22Rv1 (cell line): Measurements from ENCODE around the gene ATP5F1B.

Experiments used
- H3K27ac ChIP-seq: fragments of 450-650 bp; 2 replicates; pipeline ENCODE4 v1.5.1; 2017
- CTCF ChIP-seq: fragments of 450-650 bp; IDR thresholded peaks from 2 replicates; pipeline ENCODE4 v1.5.1; 2017; ENCODE audit warnings: mild to moderate bottlenecking
- ZFX ChIP-seq: fragments of 450-650 bp; IDR thresholded peaks from 2 replicates; pipeline ENCODE4 v1.6.1; 2017; ENCODE audit warnings: antibody characterized with exemption, borderline replicate concordance

Gene ATP5F1B

GRCh38 chr12:56644654-56645053 lies 1.1 kb downstream of the ATP5F1B start:
- peak overlapping the region; percentile 96 for H3K27ac ChIP-seq
- TF ChIP-seq ZFX (no peak), CTCF (no peak)

GRCh38 chr12:56641219-56641618 lies 4.6 kb downstream of the ATP5F1B start:
- TF ChIP-seq CTCF (no peak), ZFX (no peak)
- peak overlapping the region; percentile 96 for H3K27ac ChIP-seq

DNA sequence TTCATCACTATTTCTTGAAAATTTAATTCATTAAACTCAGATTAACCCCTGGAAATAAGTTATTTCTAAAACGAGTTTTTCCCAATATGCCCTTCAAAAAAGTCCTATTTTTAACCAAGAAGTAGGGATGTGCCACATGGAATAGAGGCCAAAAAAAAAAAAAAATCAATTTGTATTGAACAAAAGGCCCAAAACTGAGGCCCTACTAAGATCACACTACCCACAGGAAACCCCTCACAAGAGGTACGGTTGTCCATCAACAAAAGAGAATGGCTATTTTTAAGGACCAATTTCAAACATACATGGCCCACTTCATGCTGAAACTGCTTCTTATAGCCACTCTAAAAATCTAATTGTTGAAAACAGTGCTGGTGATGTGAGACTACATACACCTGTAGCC lies 8.2 kb downstream of the ATP5F1B start:
- H3K27ac ChIP-seq: peak overlapping the region; percentile 96

DNA sequence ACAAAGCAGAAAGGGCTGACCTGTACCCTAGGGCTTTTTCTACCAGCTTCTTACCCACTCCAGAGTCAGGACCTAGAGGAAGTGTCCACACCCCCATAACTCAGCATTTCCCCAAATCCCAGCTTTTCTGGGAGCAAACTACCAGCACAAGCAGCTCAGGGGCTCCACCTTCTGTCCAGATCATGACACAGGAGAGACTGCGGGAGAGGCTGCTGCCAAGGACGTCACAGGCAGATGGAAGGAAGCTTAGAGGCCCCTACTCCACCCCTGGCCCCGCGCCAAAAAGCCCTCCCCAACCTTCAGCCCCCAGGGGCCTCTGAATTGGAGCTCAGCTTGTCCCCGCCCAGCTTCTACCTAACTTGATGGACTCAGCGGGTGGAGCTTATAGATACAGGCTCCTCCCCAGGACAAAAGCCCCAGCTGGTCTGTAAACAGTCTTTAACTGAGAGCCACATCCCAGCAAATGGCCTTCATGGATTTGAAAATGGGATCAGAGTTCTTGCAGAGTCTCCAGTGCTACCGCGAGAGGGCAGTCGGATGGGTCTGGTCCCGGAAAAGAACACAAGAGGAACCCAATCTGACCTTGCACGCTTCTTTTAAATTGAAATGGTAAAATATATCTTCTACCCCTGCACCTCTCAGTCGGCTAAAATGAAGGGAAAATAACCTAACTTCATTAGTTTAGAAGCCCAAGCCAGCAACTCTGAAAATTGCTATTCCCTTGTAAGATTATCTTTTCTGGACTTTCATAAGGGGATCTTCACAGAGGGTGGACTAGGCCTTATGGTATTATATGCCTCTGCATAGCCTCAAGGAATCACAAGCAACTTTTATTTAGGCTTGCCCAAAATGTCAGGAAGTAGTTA lies 8.9 kb downstream of the ATP5F1B start:
- H3K27ac ChIP-seq: peak overlapping the region; percentile 96

More for the DNA sequence above, 8.2 kb downstream of the ATP5F1B start:
- no peak for TF ChIP-seq ZFX
- no peak for TF ChIP-seq CTCF

GRCh38 chr12:56635806-56636674 lies 9.7 kb downstream of the ATP5F1B start:
- no peak for TF ChIP-seq ZFX
- no peak for TF ChIP-seq CTCF

More for the DNA sequence above, 8.9 kb downstream of the ATP5F1B start:
- TF ChIP-seq ZFX: no peak
- peak; percentile 97 for TF ChIP-seq CTCF

GRCh38 chr12:56634837-56635791 lies 10.7 kb downstream of the ATP5F1B start:
- TF ChIP-seq CTCF (peak; percentile 75), ZFX (no peak)
- peak overlapping the region; percentile 96 for H3K27ac ChIP-seq

More at GRCh38 chr12:56635806-56636674, 9.7 kb downstream of the ATP5F1B start:
- H3K27ac ChIP-seq: peak overlapping the region; percentile 96
